ENCODE measurements around the gene PVALB. TPM values are rescaled to one million over a fixed set of nuclear protein-coding genes. Genes with fewer than 3 reads are reported as not detected.

Gene PVALB
- total and polyA plus RNA-seq, 4 donors = 10.0 to 22.8 (median 13.7) TPM

GRCh38 chr22:36768141-36768540 is 48.7 kb downstream of the PVALB start:
- no peaks in the 10 kb centered on the region for H3K9me3 ChIP-seq (ENCODE audit: control insufficient read depth, insufficient read depth, low read length)
- no peaks in the 10 kb centered on the region for H3K27me3 ChIP-seq (ENCODE audit: control insufficient read depth, insufficient read depth, low read length)
- H3K36me3 ChIP-seq (ENCODE audit: control insufficient read depth, insufficient read depth, low read length) = peaks cover 64% of the 10 kb centered on the region
- 66% methylated on average over 4 of the region's 5 CpGs for WGBS (ENCODE audit: insufficient coverage)
- peaks cover 7% of the 10 kb centered on the region for H3K4me1 ChIP-seq (ENCODE audit: control insufficient read depth, insufficient read depth, low read length)
- no peak for DNase-seq (ENCODE audit: low read depth in 4 of 6, low spot score in 6 of 6)
- no peak overlapping the region for H3K27ac ChIP-seq (ENCODE audit: low read depth, low read length)
- no peak overlapping the region for H3K4me3 ChIP-seq (ENCODE audit: low read depth, low read length)

DNA sequence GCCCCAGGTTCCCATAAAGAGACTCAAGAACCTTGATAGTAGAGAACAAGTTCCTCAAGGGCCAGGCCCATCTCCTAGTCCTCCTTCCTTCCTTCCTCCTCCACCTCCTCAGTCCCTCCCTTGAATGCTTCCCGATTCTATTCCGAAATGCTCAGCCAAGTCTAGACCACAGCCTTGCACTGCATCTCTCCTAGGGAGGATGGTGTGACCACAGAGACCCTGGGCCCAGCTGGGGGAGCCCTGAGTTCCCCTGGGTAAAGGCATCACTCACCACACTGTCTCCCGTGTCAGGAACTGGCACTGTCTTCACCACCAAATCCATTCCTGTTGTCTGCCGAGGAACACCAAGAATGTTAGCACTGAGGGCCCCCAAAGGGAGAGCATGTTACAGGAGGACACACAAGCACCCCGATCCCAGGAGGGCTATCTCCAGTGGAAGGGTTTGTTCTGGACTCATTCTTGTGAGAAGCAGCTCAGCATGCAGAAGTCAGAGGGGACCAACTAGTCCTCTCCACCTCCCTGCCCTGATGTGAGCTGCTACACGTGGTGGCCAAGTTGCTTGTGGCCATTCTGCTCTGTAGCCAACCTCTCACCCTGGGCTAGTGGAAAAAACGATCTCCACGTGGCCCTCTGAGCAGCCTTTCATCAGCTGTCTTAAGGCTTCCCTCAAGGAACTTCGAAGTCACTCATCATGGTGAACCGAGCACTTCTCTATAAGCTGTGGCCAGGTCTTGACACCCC is 49.6 kb downstream of the PVALB start:
- Histone ChIP-seq H3K27ac (ENCODE audit: low read depth, low read length) (no peak overlapping the region), H3K4me3 (ENCODE audit: low read depth, low read length) (no peak overlapping the region), H3K4me1 (ENCODE audit: control insufficient read depth, insufficient read depth, low read length) (peaks cover 7% of the 10 kb centered on the region), H3K9me3 (ENCODE audit: control insufficient read depth, insufficient read depth, low read length) (no peaks in the 10 kb centered on the region), H3K27me3 (ENCODE audit: control insufficient read depth, insufficient read depth, low read length) (no peaks in the 10 kb centered on the region), H3K36me3 (ENCODE audit: control insufficient read depth, insufficient read depth, low read length) (peaks cover 70% of the 10 kb centered on the region)
- WGBS (ENCODE audit: insufficient coverage) = 94% methylated on average over 10 of the region's 10 CpGs
- DNase-seq (ENCODE audit: low read depth in 4 of 6, low spot score in 6 of 6) = no peak

DNA sequence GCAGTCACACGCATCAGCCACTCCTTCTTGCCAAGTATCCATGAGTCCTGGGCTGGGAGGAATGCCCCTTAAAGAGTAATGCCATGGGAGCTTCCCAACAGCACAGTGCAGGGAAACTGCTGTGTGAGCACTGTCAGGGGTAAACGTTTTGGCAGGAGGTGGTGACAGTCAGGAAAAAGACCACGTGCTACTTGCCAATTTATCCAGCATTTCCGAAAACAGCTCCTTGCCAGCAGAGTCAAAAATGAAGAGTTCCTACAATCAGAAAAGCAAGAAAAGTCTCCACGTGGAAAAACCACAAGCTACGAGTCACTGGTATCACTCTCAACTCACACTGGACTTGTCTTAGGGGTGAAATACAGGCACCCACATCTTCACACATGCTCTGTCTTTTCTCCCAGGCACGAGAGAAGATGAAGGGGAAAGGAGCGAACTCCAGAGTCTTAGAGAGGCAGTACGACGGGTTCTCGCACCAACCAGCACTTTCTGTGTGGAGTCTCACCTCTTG is 50.8 kb downstream of the PVALB start:
- Histone ChIP-seq H3K4me3 (ENCODE audit: low read depth, low read length) (no peak overlapping the region), H3K27ac (ENCODE audit: low read depth, low read length) (no peak overlapping the region), H3K4me1 (ENCODE audit: control insufficient read depth, insufficient read depth, low read length) (peaks cover 7% of the 10 kb centered on the region), H3K27me3 (ENCODE audit: control insufficient read depth, insufficient read depth, low read length) (no peaks in the 10 kb centered on the region), H3K36me3 (ENCODE audit: control insufficient read depth, insufficient read depth, low read length) (peaks cover 69% of the 10 kb centered on the region), H3K9me3 (ENCODE audit: control insufficient read depth, insufficient read depth, low read length) (no peaks in the 10 kb centered on the region)
- no peak for DNase-seq (ENCODE audit: low read depth in 4 of 6, low spot score in 6 of 6)
- 87% methylated on average over 10 of the region's 11 CpGs for WGBS (ENCODE audit: insufficient coverage)

- Histone ChIP-seq H3K27ac (ENCODE audit: low read depth, low read length) (no peak overlapping the region), H3K27me3 (ENCODE audit: control insufficient read depth, insufficient read depth, low read length) (no peaks in the 10 kb centered on the region), H3K4me1 (ENCODE audit: control insufficient read depth, insufficient read depth, low read length) (peaks cover 4% of the 10 kb centered on the region), H3K4me3 (ENCODE audit: low read depth, low read length) (no peak overlapping the region), H3K9me3 (ENCODE audit: control insufficient read depth, insufficient read depth, low read length) (no peaks in the 10 kb centered on the region), H3K36me3 (ENCODE audit: control insufficient read depth, insufficient read depth, low read length) (peaks cover 66% of the 10 kb centered on the region)
- no peak for DNase-seq (ENCODE audit: low read depth in 4 of 6, low spot score in 6 of 6)
- 87% methylated on average over 15 of the region's 17 CpGs for WGBS (ENCODE audit: insufficient coverage)
Measured at GRCh38 chr22:36765131-36765942, 51.5 kb downstream of the PVALB start.

- 93% methylated on average over 4 of the region's 6 CpGs for WGBS (ENCODE audit: insufficient coverage)
- Histone ChIP-seq H3K27ac (ENCODE audit: low read depth, low read length) (no peak overlapping the region), H3K36me3 (ENCODE audit: control insufficient read depth, insufficient read depth, low read length) (peaks cover 65% of the 10 kb centered on the region), H3K4me3 (ENCODE audit: low read depth, low read length) (no peak overlapping the region), H3K27me3 (ENCODE audit: control insufficient read depth, insufficient read depth, low read length) (no peaks in the 10 kb centered on the region), H3K9me3 (ENCODE audit: control insufficient read depth, insufficient read depth, low read length) (no peaks in the 10 kb centered on the region), H3K4me1 (ENCODE audit: control insufficient read depth, insufficient read depth, low read length) (no peaks in the 10 kb centered on the region)
- no peak for DNase-seq (ENCODE audit: low read depth in 4 of 6, low spot score in 6 of 6)
Measured at GRCh38 chr22:36764641-36765040, 52.2 kb downstream of the PVALB start.

DNA sequence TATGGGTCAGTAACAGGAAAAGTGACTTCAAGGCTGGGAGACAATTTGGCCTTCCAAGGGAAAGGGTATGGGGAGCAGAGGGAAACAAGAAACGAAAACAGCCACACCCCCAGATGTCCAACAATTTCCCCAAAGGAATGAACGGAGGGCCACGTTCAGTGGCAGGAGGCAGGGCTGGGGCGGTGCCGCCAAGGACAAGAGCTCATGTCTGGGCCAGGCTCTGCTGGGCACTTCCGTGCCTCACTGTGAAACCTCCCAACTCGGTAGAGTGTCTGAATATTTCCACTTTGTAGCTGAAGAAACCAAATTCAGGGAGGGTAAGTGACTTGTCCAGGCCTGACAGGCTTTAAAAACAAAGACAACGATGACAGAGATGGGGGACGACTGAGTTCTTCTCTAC is 52.8 kb downstream of the PVALB start:
- no peak for DNase-seq (ENCODE audit: low read depth in 4 of 6, low spot score in 6 of 6)
- Histone ChIP-seq H3K27me3 (ENCODE audit: control insufficient read depth, insufficient read depth, low read length) (no peaks in the 10 kb centered on the region), H3K4me1 (ENCODE audit: control insufficient read depth, insufficient read depth, low read length) (no peaks in the 10 kb centered on the region), H3K9me3 (ENCODE audit: control insufficient read depth, insufficient read depth, low read length) (no peaks in the 10 kb centered on the region), H3K27ac (ENCODE audit: low read depth, low read length) (no peak overlapping the region), H3K4me3 (ENCODE audit: low read depth, low read length) (no peak overlapping the region), H3K36me3 (ENCODE audit: control insufficient read depth, insufficient read depth, low read length) (peaks cover 62% of the 10 kb centered on the region)
- 87% methylated on average over 6 of the region's 9 CpGs for WGBS (ENCODE audit: insufficient coverage)

DNA sequence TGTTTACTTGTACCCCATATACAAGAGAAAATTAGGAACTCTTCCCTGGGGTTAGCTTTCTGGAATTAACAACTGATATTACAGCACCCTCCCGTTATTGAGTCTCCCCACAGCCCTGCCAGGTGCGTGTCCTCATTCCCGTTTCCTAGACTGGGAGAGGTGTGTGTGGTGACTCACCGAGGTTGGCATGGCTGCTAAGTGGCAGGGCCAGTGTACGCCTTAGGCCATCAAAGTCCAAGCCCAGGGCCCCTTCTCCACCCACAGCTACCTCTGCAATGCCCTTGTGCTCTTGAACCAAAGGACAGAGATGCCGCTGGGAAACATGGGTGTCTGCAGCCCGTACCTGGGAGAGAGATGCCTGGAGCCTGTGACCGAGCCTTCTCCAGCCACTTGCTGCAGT is 53.3 kb downstream of the PVALB start:
- Histone ChIP-seq H3K4me1 (ENCODE audit: control insufficient read depth, insufficient read depth, low read length) (no peaks in the 10 kb centered on the region), H3K36me3 (ENCODE audit: control insufficient read depth, insufficient read depth, low read length) (peaks cover 66% of the 10 kb centered on the region), H3K27me3 (ENCODE audit: control insufficient read depth, insufficient read depth, low read length) (no peaks in the 10 kb centered on the region), H3K9me3 (ENCODE audit: control insufficient read depth, insufficient read depth, low read length) (no peaks in the 10 kb centered on the region), H3K4me3 (ENCODE audit: low read depth, low read length) (no peak overlapping the region), H3K27ac (ENCODE audit: low read depth, low read length) (no peak overlapping the region)
- 95% methylated on average over 6 of the region's 8 CpGs for WGBS (ENCODE audit: insufficient coverage)
- no peak for DNase-seq (ENCODE audit: low read depth in 4 of 6, low spot score in 6 of 6)

- peaks cover 66% of the 10 kb centered on the region for H3K36me3 ChIP-seq (ENCODE audit: control insufficient read depth, insufficient read depth, low read length)
- H3K9me3 ChIP-seq (ENCODE audit: control insufficient read depth, insufficient read depth, low read length) = no peaks in the 10 kb centered on the region
- DNase-seq (ENCODE audit: low read depth in 4 of 6, low spot score in 6 of 6) = no peak
- H3K4me3 ChIP-seq (ENCODE audit: low read depth, low read length) = no peak overlapping the region
- 75% methylated on average over 15 of the region's 17 CpGs for WGBS (ENCODE audit: insufficient coverage)
- no peak overlapping the region for H3K27ac ChIP-seq (ENCODE audit: low read depth, low read length)
- no peaks in the 10 kb centered on the region for H3K27me3 ChIP-seq (ENCODE audit: control insufficient read depth, insufficient read depth, low read length)
- H3K4me1 ChIP-seq (ENCODE audit: control insufficient read depth, insufficient read depth, low read length) = peaks cover 4% of the 10 kb centered on the region
Measured at GRCh38 chr22:36762687-36763260, 54.1 kb downstream of the PVALB start.

DNA sequence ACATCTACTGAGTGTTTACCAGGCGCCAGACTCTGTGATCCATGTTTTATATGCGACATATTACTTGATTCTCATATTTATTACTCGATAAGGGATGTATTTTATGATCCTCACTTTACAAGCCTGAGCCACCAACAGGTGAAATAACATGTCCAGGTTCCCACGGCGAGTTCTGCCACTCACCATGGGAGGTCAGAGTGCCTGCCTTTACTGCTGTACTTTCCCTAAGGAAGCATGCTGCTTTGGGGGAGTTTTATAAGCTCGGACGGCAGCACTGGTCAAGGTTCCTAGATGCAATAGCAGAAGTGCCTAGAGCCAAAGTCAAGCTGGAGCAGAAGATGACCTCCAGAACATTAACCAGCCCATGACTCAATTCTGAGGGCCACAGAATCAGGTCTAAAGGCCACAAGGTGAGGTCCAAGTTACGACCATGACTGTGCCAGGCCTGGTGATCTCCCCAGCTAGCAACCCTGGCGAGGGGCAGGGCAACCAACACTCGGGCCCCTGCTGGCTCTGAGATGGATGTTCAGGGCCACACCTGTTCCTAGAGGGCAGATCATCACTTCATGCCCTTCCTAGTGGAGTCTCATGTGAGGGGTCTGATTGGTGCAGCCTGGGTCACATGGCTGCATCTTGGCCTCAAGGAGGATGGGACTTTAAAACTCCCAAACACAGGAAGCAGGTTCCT is 55.1 kb downstream of the PVALB start:
- WGBS (ENCODE audit: insufficient coverage) = 91% methylated on average over 9 of the region's 10 CpGs
- no peak overlapping the region for H3K27ac ChIP-seq (ENCODE audit: low read depth, low read length)

More for the DNA sequence above, 55.1 kb downstream of the PVALB start:
- Histone ChIP-seq H3K4me1 (ENCODE audit: control insufficient read depth, insufficient read depth, low read length) (peaks cover 15% of the 10 kb centered on the region), H3K9me3 (ENCODE audit: control insufficient read depth, insufficient read depth, low read length) (no peaks in the 10 kb centered on the region), H3K36me3 (ENCODE audit: control insufficient read depth, insufficient read depth, low read length) (peaks cover 60% of the 10 kb centered on the region), H3K27me3 (ENCODE audit: control insufficient read depth, insufficient read depth, low read length) (no peaks in the 10 kb centered on the region), H3K4me3 (ENCODE audit: low read depth, low read length) (no peak overlapping the region)
- DNase-seq (ENCODE audit: low read depth in 4 of 6, low spot score in 6 of 6) = no peak
